H1 (cell line): ENCODE measurements around the gene ZNF317. TPM values are rescaled to one million over a fixed set of nuclear protein-coding genes. Genes with fewer than 3 reads are reported as not detected.

Experiments used
- ATF3 ChIP-seq: IDR thresholded peaks from 2 replicates; pipeline ENCODE4 v1.6.1; 2011; ENCODE audit warnings: low read depth, mild to moderate bottlenecking, low read length; ENCODE audit not compliant: insufficient read depth
- CREB1 ChIP-seq: IDR thresholded peaks from 2 replicates; pipeline ENCODE4 v1.6.1; 2012; ENCODE audit warnings: inconsistent platforms
- KDM4A ChIP-seq: IDR thresholded peaks from one replicate; pipeline ENCODE4 v1.7.1; 2012; ENCODE audit warnings: low read depth, mild to moderate bottlenecking, moderate library complexity, low read length, inconsistent platforms; ENCODE audit not compliant: severe bottlenecking
- MAFK ChIP-seq: IDR thresholded peaks from 2 replicates; pipeline ENCODE4 v1.6.1; 2012; ENCODE audit warnings: low read depth, mild to moderate bottlenecking, improper control_type of control experiment, low read length
- MAX ChIP-seq: IDR thresholded peaks from 2 replicates; pipeline ENCODE4 v1.6.1; 2012; ENCODE audit warnings: inconsistent platforms
- TAF7 ChIP-seq: optimal IDR thresholded peaks from 2 replicates; pipeline ENCODE3; 2011; ENCODE audit warnings: low read depth, mild to moderate bottlenecking, inconsistent platforms, low read length, moderate library complexity, borderline replicate concordance
- polyA plus RNA-seq, 7 experiments: library from polyadenylated mRNA; depleted of rRNA in 3 of 7; stranded (reverse) in 5 of 7; unstranded in 2 of 7; fragments of >200 nt in 5 of 7; fragments of 200-250 nt in 2 of 7; gene quantifications; 1 replicate in 5 of 7; 2 replicates in 1 of 7; 4 replicates in 1 of 7; pipeline versions ENCODE4 v1.2.1 to v1.2.3, GENCODE V29; 2011 to 2013; ENCODE audit warnings: missing spikeins in 2 of 7, mixed read lengths in 2 of 7
- total RNA-seq: library from RNA; stranded (reverse); fragmentation: NEBNext Ultra II Directional; extraction: Animal tissue kit (Norgen Biotek cat#: 25700); gene quantifications from 2 replicates; pipeline ENCODE4 v1.2.1, GENCODE V29; 2021

ZNF317 gene
- total and polyA plus RNA-seq, 2 of the 8 experiments (the other 6 are each of a cell fraction or from before 2014, with no cell fraction given), result 22.6 to 41.5 TPM

- TF ChIP-seq ATF3 (no peak), TAF7 (no peak), KDM4A (no peak), MAFK (no peak), MAX (no peak), CREB1 (no peak)
These were observed 11.2 kb downstream of the ZNF317 start (continued) for GRCh38 chr19:9151367-9151766.
